ENCODE measurements around the gene CYB5B. TPM values are rescaled to one million over a fixed set of nuclear protein-coding genes. Genes with fewer than 3 reads are reported as not detected.

Gene CYB5B
- total RNA-seq, 2 donors from 2014 or later, result 12.0 to 54.5 TPM

DNA sequence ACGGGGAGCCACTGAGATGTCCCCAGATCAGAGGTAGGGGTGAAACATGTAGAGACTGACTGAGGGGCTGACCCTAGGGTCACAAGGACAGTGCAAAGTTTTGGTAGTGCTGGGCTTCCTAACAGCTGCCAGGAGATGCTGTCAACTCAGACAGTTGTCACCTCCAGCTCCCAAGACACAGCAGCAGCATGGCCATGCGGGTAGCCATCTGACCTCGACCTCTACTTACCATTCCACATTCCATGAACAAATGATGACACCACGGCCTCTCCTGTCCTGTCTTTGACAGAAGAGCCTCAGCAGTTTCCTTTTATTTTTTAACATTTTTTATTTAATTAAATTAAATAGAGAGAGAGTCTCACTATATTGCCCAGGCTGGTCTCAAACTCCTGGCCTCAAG, 76.1 kb downstream of the CYB5B start:
- TF ChIP-seq, protein P1, sequence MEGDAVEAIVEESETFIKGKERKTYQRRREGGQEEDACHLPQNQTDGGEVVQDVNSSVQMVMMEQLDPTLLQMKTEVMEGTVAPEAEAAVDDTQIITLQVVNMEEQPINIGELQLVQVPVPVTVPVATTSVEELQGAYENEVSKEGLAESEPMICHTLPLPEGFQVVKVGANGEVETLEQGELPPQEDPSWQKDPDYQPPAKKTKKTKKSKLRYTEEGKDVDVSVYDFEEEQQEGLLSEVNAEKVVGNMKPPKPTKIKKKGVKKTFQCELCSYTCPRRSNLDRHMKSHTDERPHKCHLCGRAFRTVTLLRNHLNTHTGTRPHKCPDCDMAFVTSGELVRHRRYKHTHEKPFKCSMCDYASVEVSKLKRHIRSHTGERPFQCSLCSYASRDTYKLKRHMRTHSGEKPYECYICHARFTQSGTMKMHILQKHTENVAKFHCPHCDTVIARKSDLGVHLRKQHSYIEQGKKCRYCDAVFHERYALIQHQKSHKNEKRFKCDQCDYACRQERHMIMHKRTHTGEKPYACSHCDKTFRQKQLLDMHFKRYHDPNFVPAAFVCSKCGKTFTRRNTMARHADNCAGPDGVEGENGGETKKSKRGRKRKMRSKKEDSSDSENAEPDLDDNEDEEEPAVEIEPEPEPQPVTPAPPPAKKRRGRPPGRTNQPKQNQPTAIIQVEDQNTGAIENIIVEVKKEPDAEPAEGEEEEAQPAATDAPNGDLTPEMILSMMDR (IDR thresholded peaks at IDR 0.05), result no peak
- ATAC-seq (ENCODE audit: insufficient number of reproducible peaks, low FRiP score, low read depth) (no peak), DNase-seq (ENCODE audit: low spot score) (no peak)
- Histone ChIP-seq H3K4me1 (ENCODE audit: control insufficient read depth in 1 of 2, low read depth in 2 of 2) (no peaks in the 10 kb centered on the region), H3K4me3 (no peak overlapping the region), H3K27me3 (replicated peaks; ENCODE audit: insufficient read depth) (no peaks in the 10 kb centered on the region), H3K27ac (no peak overlapping the region), H3K9me3 (no peaks in the 10 kb centered on the region), H3K36me3 (no peaks in the 10 kb centered on the region)

GRCh38 chr16:69501956-69502745, 77.7 kb downstream of the CYB5B start:
- H3K4me3 ChIP-seq, result no peak overlapping the region
- TF ChIP-seq, protein P1 (IDR thresholded peaks at IDR 0.05), result no peak

DNA sequence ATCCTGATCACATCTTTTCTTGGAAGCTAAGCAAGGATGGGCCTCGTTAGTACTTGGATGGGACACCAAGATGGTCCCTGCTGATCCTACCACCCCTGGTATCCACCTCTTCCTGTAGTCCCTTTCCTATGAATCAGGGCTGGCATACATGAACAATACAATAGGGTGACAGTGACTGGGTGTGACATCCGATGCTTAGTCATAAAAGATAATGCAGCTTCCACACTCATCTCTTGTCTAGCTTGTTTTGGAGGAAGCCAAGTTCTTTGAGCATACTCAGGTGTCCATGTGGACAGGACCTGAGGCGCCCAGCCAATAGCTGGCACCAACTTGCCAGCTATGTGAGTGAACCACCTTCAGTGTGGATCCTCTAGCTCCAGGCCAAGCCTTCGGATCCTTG, 78.8 kb downstream of the CYB5B start:
- ATAC-seq (ENCODE audit: insufficient number of reproducible peaks, low FRiP score, low read depth) (no peak), DNase-seq (ENCODE audit: low spot score) (no peak)
- Histone ChIP-seq H3K4me3 (no peak overlapping the region), H3K36me3 (no peaks in the 10 kb centered on the region), H3K4me1 (ENCODE audit: control insufficient read depth in 1 of 2, low read depth in 2 of 2) (no peaks in the 10 kb centered on the region), H3K27ac (no peak overlapping the region), H3K27me3 (replicated peaks; ENCODE audit: insufficient read depth) (no peaks in the 10 kb centered on the region), H3K9me3 (no peaks in the 10 kb centered on the region)
- TF ChIP-seq, protein P1 (IDR thresholded peaks at IDR 0.05), result no peak

More at GRCh38 chr16:69501956-69502745, 77.7 kb downstream of the CYB5B start:
- no peaks in the 10 kb centered on the region for H3K27me3 ChIP-seq (replicated peaks; ENCODE audit: insufficient read depth)
- ATAC-seq (ENCODE audit: insufficient number of reproducible peaks, low FRiP score, low read depth), result no peak
- H3K27ac ChIP-seq, result no peak overlapping the region
- H3K4me1 ChIP-seq (ENCODE audit: control insufficient read depth in 1 of 2, low read depth in 2 of 2), result no peaks in the 10 kb centered on the region
- no peak for DNase-seq (ENCODE audit: low spot score)
- H3K36me3 ChIP-seq, result no peaks in the 10 kb centered on the region
- H3K9me3 ChIP-seq, result no peaks in the 10 kb centered on the region

- DNase-seq (ENCODE audit: low spot score) (no peak), ATAC-seq (ENCODE audit: insufficient number of reproducible peaks, low FRiP score, low read depth) (no peak)
- H3K36me3 ChIP-seq, result no peaks in the 10 kb centered on the region
- H3K4me3 ChIP-seq, result no peak overlapping the region
- no peaks in the 10 kb centered on the region for H3K9me3 ChIP-seq
- H3K27ac ChIP-seq, result no peak overlapping the region
- TF ChIP-seq, protein P1 (IDR thresholded peaks at IDR 0.05), result no peak
- no peaks in the 10 kb centered on the region for H3K27me3 ChIP-seq (replicated peaks; ENCODE audit: insufficient read depth)
- H3K4me1 ChIP-seq (ENCODE audit: control insufficient read depth in 1 of 2, low read depth in 2 of 2), result no peaks in the 10 kb centered on the region
These were observed 83.8 kb downstream of the CYB5B start for GRCh38 chr16:69508033-69508755.

- ATAC-seq (ENCODE audit: insufficient number of reproducible peaks, low FRiP score, low read depth) (no peak), DNase-seq (ENCODE audit: low spot score) (no peak)
- Histone ChIP-seq H3K36me3 (no peaks in the 10 kb centered on the region), H3K4me1 (ENCODE audit: control insufficient read depth in 1 of 2, low read depth in 2 of 2) (no peaks in the 10 kb centered on the region), H3K4me3 (no peak overlapping the region), H3K27me3 (replicated peaks; ENCODE audit: insufficient read depth) (no peaks in the 10 kb centered on the region), H3K27ac (no peak overlapping the region), H3K9me3 (no peaks in the 10 kb centered on the region)
- TF ChIP-seq, protein P1 (IDR thresholded peaks at IDR 0.05), result no peak
These were observed 84.7 kb downstream of the CYB5B start for GRCh38 chr16:69509125-69509524.
